ENCODE results near the gene KCNC1.

KCNC1 gene

DNA sequence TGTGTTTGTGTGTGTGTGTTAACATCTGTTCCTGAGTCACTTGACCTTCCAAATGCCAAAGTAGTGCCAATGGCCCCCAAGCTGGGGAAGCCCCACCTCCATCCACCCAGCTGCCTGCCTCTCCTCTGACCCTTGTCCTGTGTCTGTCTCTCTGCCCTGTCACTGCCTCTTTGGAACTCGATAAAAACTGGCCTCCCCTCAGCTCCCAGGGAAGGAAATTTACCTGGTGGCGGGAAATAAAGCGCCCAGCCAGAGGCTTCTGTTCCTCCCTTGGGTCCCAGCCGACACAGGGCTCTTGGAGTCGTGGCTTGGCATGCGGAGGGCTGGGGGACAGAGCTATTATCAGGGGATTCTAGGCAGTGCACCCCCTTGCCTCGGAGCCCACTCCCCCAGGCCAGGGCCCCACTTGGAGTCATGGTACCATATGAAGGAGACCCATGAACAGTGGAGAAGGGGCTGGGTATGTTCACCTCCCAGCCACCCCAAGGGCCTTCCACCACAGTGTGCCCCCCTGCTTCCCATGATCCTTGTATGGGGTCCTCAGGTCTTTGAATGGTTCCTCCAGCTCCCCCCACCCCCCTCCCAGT, 6.2 kb downstream of the KCNC1 start:
- peaks cover 3% of the 10 kb centered on the region for H3K4me1 Mint-ChIP-seq (ENCODE audit: low read depth)
- peaks cover 4% of the 10 kb centered on the region for H3K36me3 Mint-ChIP-seq (ENCODE audit: low read depth)
- no peaks in the 10 kb centered on the region for H3K9me3 Mint-ChIP-seq
- H3K27me3 Mint-ChIP-seq: peaks cover 31% of the 10 kb centered on the region
- H3K27ac Mint-ChIP-seq: no peak overlapping the region
- H3K4me3 Mint-ChIP-seq: no peak overlapping the region

DNA sequence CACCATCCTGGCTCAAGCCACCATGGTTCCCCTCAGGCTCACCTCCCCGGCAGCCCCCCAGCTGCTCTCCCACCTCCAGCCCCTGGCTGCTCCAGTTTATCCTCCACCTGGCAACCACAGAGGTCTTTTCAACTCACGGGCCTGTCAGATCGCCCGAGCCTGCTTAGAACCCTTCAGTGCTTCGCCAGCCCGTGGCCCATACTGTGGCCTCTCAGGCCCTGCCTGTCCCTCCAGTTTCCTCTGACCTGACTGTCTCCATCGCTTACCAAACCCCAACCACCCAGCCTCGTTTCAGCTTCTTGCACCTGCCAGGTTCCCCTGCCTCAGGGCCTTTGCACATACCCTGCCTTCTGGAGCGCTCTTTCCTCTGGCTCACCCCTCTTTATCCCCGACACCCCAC, 6.9 kb downstream of the KCNC1 start:
- peaks cover 25% of the 10 kb centered on the region for H3K27me3 Mint-ChIP-seq
- peaks cover 4% of the 10 kb centered on the region for H3K36me3 Mint-ChIP-seq (ENCODE audit: low read depth)
- no peaks in the 10 kb centered on the region for H3K9me3 Mint-ChIP-seq
- H3K27ac Mint-ChIP-seq: no peak overlapping the region
- peaks cover 3% of the 10 kb centered on the region for H3K4me1 Mint-ChIP-seq (ENCODE audit: low read depth)
- H3K4me3 Mint-ChIP-seq: no peak overlapping the region

DNA sequence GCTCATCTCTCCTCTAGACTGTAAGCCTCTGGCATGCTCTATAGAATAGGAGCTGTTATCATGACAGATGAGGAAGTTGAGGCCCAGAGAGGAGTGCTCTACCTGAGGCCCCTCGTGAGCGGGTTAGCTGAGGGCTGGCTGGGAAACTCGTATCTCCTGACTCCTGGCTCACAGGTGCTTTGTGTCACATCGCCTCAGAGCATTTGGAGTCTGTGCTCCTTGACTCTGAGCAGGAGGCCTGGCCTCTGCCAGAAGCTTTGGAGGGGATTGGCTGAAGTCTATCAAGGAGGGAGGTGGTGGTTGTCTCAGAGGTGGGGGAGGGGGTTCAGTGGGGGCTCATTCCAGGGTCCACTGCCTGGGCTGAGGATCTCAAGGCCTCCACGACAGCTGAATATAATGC, 7.4 kb downstream of the KCNC1 start:
- Mint-ChIP-seq H3K36me3 (ENCODE audit: low read depth) (no peaks in the 10 kb centered on the region), H3K4me3 (no peak overlapping the region), H3K4me1 (ENCODE audit: low read depth) (no peaks in the 10 kb centered on the region), H3K27me3 (peaks cover 22% of the 10 kb centered on the region), H3K9me3 (no peaks in the 10 kb centered on the region), H3K27ac (no peak overlapping the region)

DNA sequence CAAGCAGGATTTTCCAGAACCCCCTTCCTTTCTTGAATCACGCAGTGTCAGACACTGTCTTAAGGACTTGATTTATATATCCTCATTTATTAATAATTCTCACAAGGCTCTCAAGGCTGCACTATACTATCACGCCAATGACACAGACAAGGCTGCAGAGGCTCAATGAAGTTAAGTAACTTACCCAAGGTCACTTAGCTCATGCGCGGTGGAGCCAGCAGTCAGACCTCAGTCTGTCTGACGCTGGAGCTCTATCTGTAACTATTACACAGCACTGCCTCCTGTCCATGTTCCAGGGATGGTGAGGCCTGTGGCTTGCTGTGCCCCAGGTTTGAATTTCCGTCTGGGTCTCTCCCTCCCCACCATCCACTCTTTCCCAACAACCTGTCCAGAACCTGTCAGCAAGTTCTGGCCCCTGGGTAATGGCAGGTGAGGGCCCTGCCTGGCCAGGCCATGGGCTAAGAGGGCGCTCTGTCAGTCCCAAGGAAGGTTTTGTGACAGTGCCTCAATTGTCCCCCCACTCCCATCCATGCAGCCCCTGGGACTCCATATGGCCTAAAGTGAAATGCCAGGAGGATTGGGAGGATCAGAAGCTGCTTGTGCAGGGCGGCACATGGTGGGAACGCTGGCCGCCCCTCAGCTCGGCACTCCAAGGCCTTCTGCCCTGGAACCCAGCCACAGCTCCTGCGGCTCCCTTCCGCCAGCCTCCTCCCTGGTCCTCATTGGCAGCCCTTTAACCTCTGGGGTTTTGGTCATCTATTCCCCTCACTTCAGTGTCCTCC, 8.6 kb downstream of the KCNC1 start:
- peaks cover 18% of the 10 kb centered on the region for H3K27me3 Mint-ChIP-seq
- H3K4me3 Mint-ChIP-seq: no peak overlapping the region
- H3K4me1 Mint-ChIP-seq (ENCODE audit: low read depth): no peaks in the 10 kb centered on the region
- no peaks in the 10 kb centered on the region for H3K36me3 Mint-ChIP-seq (ENCODE audit: low read depth)
- no peaks in the 10 kb centered on the region for H3K9me3 Mint-ChIP-seq
- no peak overlapping the region for H3K27ac Mint-ChIP-seq

DNA sequence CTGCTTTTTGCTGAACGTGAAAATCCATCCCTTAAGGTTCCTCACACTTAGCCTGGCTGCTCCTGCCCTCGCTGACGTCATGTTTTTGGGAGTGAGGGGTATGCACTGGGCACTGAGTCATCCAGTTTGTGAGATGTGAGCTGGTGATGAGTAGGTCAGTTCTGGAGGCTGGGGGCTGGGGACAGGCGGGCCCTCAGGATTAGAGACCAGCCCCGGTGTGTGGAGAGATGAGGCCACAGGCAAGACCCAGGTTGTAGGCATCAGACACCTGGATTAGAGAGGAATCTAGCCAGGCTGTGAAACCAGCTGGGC, 9.2 kb downstream of the KCNC1 start:
- H3K4me3 Mint-ChIP-seq: no peak overlapping the region

DNA sequence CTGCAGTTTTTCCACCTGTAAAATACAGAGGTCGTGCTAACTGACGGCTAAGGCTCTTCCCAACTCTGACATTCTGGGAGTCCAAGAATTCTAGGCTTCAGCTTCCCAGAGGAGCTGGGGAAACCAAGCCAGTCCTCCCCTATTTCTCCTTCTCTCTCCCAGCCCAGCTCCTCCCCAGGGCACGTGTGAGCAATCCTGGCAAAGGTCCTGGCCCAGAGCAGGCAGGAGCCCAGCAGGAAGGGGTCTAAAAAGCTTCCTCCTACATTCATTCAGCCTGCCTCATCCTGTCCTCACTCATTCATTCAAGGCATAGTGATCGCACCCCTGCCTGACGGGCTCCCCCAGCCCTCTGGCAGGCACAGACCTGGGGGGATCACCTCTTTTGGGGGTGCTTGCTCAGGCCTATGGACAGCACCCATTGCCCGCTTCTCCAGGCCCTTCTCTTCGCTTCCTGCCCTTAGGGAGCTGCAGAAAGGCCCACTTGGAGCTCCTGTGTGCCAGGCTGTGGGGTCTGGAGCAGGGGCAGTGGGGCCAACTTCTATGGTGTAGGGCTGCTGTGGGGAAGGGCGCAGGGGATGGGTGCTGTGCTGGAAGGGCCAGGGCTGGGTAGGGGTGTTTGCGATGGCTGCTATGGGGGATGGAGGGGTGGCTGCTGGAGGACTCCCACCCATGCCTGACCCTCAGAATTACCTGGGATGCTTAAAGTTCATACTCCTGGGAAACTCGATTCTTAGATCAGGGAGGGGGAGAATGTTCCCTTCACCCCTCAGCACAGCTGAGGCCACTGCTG, 9.8 kb downstream of the KCNC1 start:
- Mint-ChIP-seq H3K27me3 (peaks cover 18% of the 10 kb centered on the region), H3K4me3 (no peak overlapping the region), H3K4me1 (ENCODE audit: low read depth) (no peaks in the 10 kb centered on the region), H3K36me3 (ENCODE audit: low read depth) (no peaks in the 10 kb centered on the region), H3K27ac (no peak overlapping the region), H3K9me3 (no peaks in the 10 kb centered on the region)

More for the DNA sequence above, 9.2 kb downstream of the KCNC1 start:
- Mint-ChIP-seq H3K4me1 (ENCODE audit: low read depth) (no peaks in the 10 kb centered on the region), H3K27me3 (peaks cover 18% of the 10 kb centered on the region), H3K9me3 (no peaks in the 10 kb centered on the region), H3K27ac (no peak overlapping the region), H3K36me3 (ENCODE audit: low read depth) (no peaks in the 10 kb centered on the region)

DNA sequence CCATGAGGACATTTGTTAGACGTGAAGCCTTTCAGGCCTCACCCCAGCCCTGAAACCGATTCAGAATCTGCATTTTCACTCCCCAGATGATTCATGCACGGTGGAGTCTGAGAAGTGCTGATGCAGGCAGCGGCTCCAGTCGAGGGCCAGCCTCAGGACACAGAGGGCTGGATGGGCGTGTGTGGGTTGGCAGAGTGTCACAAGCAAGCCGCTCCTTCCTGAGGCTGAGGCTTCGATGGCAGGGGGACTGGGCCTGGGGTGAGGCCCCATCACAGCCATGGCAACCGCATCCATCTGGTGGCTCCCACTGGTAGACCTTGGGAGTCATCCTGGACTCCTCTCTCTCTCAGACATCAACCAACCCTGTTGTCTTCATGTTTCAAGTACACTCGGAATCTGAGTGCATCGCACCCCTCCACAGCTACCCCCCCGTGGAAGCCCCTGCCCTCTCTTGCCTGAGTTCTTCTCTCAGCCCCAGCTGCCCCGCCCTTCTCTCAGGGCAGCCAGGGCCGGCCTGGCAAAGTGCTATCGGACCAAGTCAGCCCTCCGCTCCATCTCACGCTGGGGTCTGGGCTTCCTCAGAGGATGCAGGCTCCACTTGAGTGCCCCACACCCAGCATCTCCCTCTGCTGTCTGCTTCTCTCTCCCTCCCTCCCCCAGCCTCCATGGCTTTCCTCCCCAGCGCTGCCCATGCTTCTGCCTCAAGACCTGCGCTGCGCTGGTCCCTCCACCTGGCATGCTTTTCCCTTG, 10.6 kb downstream of the KCNC1 start:
- Mint-ChIP-seq H3K4me3 (no peak overlapping the region), H3K27me3 (peaks cover 16% of the 10 kb centered on the region), H3K4me1 (ENCODE audit: low read depth) (no peaks in the 10 kb centered on the region), H3K9me3 (no peaks in the 10 kb centered on the region), H3K27ac (no peak overlapping the region), H3K36me3 (ENCODE audit: low read depth) (no peaks in the 10 kb centered on the region)

DNA sequence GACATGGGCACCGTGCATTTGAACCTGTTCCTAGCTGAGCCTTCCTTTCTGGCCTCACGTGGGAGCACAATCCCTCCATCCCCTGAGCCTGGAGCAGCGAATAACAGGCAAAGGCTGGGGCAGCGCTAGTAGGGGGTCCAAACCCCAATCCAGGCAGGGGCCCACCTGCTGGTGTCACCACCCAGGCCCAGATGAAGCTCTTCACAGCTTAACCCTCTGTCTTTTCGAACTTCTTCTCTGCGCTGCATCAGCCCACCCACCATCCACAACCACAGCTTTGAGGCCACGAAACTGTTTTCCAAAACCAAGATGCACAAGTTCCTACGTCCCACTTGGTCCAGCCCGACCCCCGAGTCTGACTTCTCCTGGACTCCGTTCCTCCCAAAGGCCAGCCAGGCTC, 11.5 kb downstream of the KCNC1 start:
- H3K36me3 Mint-ChIP-seq (ENCODE audit: low read depth): no peaks in the 10 kb centered on the region
- no peak overlapping the region for H3K27ac Mint-ChIP-seq
- no peaks in the 10 kb centered on the region for H3K4me1 Mint-ChIP-seq (ENCODE audit: low read depth)
- H3K9me3 Mint-ChIP-seq: no peaks in the 10 kb centered on the region
- H3K27me3 Mint-ChIP-seq: peaks cover 12% of the 10 kb centered on the region
- no peak overlapping the region for H3K4me3 Mint-ChIP-seq

DNA sequence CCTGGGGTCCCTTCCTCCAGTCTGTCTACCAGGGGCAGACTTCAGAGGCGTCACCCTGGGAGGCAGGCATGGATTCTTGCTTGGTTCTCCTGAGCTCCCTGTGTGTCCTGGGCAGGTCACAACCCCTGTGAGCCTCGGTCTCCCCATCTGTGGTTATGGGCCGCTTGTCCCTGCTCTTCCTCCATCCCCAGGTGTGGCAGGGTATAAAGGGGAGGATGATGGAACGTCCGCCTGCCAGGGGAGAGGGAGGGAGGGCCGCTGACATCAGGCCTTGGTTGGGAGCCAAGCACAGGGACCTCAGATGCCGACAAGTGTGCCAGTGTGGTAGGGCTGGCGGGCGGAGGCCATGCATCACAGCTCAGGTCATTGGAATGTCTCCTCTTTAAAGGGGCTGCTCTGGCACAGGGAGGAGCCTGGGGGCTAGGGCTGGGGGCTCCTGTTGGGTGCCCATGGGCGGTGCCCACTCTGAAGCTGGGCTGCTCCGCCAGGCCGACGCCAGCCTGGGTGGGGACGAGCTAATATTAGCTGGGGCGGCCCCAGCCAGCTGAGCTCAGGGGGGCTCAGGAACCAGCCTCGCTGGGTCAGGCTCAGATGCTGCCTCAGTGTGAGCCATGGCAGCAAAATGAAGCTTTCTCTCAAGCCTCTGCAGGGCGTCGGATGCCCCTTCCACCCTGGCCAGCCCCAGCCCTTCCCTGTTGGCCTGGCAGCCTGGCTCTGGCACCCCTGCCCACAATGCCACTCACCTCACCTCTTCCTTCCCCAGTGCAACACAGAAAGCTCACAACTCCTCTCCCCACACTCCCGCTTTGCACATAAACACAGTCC, 12.8 kb downstream of the KCNC1 start:
- Mint-ChIP-seq H3K27me3 (peaks cover 8% of the 10 kb centered on the region), H3K36me3 (ENCODE audit: low read depth) (no peaks in the 10 kb centered on the region), H3K9me3 (no peaks in the 10 kb centered on the region), H3K4me1 (ENCODE audit: low read depth) (no peaks in the 10 kb centered on the region), H3K4me3 (no peak overlapping the region), H3K27ac (no peak overlapping the region)

DNA sequence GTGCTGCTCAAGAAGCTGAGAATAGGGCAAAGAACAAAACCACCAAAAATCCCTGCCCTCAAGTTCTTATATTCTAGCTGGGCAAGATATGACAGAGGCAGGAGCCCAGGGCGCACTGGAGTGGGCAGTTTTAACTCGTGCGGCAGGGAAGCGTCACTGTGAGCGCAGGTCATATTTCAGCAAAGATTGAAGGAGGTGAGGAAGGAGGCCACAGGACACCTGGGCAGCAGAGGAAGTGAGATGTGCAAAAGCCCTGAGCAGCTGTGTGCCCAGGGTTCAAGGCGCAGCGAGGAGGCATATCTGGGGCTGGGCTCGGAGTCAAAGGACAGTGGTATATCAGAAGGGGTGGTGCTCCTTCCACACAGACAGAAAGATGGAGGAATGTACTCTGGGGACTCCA, 13.5 kb downstream of the KCNC1 start:
- Mint-ChIP-seq H3K27ac (no peak overlapping the region), H3K4me3 (no peak overlapping the region), H3K27me3 (peaks cover 8% of the 10 kb centered on the region), H3K9me3 (no peaks in the 10 kb centered on the region), H3K36me3 (ENCODE audit: low read depth) (no peaks in the 10 kb centered on the region), H3K4me1 (ENCODE audit: low read depth) (no peaks in the 10 kb centered on the region)

DNA sequence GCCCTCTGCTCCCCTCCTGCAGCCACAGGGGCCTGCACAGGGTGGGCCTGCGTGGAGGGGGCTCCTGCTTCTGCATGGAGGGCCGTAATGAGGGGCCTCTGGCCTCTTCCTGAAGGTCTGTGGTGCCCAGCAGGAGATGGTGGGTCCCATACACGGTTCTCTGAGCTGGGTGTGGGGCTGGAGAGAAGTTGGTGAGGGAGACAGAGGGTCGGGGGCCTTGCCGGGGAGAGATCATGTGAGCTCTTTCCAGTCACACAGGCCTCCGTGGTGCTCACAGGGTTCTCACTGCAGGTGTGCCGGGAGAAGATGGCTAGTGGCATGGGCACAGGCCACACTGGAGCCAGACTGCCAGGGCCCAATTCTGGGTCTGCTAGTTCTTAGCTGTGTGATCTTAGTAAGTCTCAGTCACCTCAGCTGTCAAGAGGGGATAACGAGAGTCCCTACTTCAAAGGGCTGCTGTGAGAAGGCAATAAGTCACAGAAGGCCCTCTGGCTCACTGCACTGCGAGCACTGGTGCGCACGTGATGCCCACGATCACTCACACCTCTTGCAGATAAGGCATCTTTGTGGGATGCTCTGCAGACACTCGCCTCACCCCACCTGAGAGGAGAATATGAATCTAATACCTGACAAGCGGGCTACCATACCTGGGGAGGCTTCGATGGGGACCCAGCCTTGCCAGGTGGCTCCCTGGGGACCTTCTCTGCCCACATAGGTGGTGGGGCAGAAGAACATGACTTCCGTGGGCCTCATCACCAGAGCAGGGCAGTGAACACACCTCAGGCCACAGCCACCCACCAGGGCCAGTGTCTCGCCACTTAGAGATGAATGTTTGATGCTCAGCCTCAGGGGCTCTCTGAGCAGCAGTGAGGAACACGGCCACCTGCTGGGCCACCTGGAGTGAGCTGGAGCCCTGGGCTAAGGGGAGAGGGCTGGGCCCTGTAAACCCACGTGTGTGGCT, 14.5 kb downstream of the KCNC1 start:
- no peak overlapping the region for H3K27ac Mint-ChIP-seq
- peaks cover 8% of the 10 kb centered on the region for H3K27me3 Mint-ChIP-seq

DNA sequence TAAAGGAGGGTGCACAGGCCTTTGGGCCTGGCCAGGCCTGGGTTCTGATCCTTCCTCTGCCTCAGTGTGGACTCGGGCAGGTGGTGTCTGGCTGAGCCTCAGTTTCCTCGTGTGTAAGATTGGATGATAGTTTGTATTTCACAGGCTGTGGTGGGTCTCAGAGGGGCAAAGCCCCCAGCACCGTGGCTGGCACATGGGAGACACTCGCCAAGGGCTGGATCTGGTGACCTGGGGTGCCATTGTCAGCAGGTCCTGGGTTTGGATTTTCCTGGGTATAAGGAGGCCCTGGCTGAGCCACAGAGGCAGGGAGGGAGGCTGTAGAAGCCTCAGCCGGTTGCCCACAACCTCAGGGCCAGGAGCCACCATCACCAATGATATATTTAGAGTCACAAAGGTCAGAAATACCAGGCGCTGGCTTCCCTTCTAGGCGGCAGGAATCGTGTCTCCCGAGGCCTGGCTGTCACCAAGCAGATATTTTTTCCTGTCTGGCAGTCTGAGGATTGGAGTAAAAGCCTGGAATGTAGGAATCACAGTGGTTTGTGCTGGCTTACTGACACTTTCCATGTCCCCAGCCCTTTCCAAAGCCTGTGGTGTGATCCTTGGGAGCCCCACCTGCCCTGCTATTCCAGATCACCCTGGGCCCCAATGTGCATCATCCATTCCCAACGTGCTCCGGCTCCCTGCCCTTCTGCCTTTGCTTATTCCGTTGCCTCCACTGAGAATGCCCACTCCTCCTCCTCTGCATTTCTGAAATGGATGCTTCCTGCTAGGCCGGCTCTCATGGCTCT, 15.6 kb downstream of the KCNC1 start:
- Mint-ChIP-seq H3K27ac (no peak overlapping the region), H3K4me1 (ENCODE audit: low read depth) (no peaks in the 10 kb centered on the region), H3K4me3 (no peak overlapping the region), H3K36me3 (ENCODE audit: low read depth) (no peaks in the 10 kb centered on the region), H3K27me3 (peaks cover 11% of the 10 kb centered on the region), H3K9me3 (no peaks in the 10 kb centered on the region)

More for the DNA sequence above, 14.5 kb downstream of the KCNC1 start:
- Mint-ChIP-seq H3K4me1 (ENCODE audit: low read depth) (no peaks in the 10 kb centered on the region), H3K4me3 (no peak overlapping the region), H3K36me3 (ENCODE audit: low read depth) (no peaks in the 10 kb centered on the region), H3K9me3 (no peaks in the 10 kb centered on the region)

DNA sequence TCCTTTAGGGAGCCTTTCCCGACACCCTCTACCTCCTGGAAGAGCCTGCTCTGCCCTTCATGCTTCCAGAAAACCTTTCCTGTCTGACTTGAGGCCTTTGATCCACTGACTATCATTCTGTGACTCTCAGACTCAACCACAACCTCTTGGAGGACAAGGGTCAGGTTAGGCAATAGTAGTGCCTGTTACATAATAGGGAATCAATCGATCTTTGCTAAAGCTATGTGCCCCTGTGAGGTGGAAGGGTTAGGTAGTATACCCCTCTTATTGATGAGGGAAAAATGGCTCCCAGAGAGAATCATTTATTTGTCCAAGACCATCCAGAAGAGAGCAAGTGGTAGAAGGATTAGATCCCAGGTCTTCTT, 16.2 kb downstream of the KCNC1 start:
- H3K27ac Mint-ChIP-seq: no peak overlapping the region
- no peaks in the 10 kb centered on the region for H3K9me3 Mint-ChIP-seq
- no peaks in the 10 kb centered on the region for H3K4me1 Mint-ChIP-seq (ENCODE audit: low read depth)
- H3K36me3 Mint-ChIP-seq (ENCODE audit: low read depth): no peaks in the 10 kb centered on the region
- peaks cover 11% of the 10 kb centered on the region for H3K27me3 Mint-ChIP-seq
- no peak overlapping the region for H3K4me3 Mint-ChIP-seq
